A549 (cell line): ENCODE data around the gene PSMB7.

Experiments
- CTCF ChIP-seq: fragments of >200 bp; sonication (Bioruptor Twin); formaldehyde crosslinking; IDR thresholded peaks from 3 replicates; pipeline ENCODE4 v1.5.1; 2016
- EP300 ChIP-seq, 2 experiments: fragments of >200 bp; sonication (Bioruptor Twin); formaldehyde crosslinking; IDR thresholded peaks; 2 replicates in 1 of 2; 3 replicates in 1 of 2; pipeline ENCODE4 v1.6.1; 2016 to 2017
- MAX ChIP-seq: IDR thresholded peaks from 2 replicates; pipeline ENCODE4 v1.6.1; 2012
- PHF8 ChIP-seq: fragments of 200-600 bp; sonication (generic); IDR thresholded peaks from 2 replicates; pipeline ENCODE4 v1.6.1; 2016; ENCODE audit warnings: low read depth, mild to moderate bottlenecking, antibody characterized with exemption, moderate library complexity, borderline replicate concordance
- POLR2A ChIP-seq: IDR thresholded peaks from 2 replicates; pipeline ENCODE4 v1.6.1; 2012; ENCODE audit warnings: mild to moderate bottlenecking, low read length
- RARB ChIP-seq: fragments of 250-450 bp; sonication (Bioruptor Pico); IDR thresholded peaks from 2 replicates; pipeline ENCODE4 v1.8.0; 2021; ENCODE audit warnings: mild to moderate bottlenecking, moderate library complexity
- RNF2 ChIP-seq: fragments of 200-600 bp; sonication (generic); IDR thresholded peaks from 2 replicates; pipeline ENCODE4 v1.6.1; 2016; ENCODE audit warnings: low read depth, mild to moderate bottlenecking, antibody characterized with exemption, moderate library complexity, borderline replicate concordance
- TP53 ChIP-seq: fragments of 250-450 bp; sonication (Bioruptor Pico); IDR thresholded peaks from 2 replicates; pipeline ENCODE4 v1.5.0; 2021; ENCODE audit warnings: mild to moderate bottlenecking, moderate library complexity
- TF ChIP-seq, protein P1 (sequence below): fragments of 200-600 bp; sonication (generic); IDR thresholded peaks from 2 replicates; pipeline ENCODE4 v1.6.1; 2016; ENCODE audit warnings: antibody characterized with exemption, mild to moderate bottlenecking, moderate library complexity

- TF ChIP-seq CTCF (no peak), POLR2A (no peak), MAX (no peak), PHF8 (no peak), EP300 (IDR thresholded peaks at IDR 0.05) (no peak), RARB (CRISPR knock-in tag) (no peak), RNF2 (no peak), TP53 (CRISPR knock-in tag) (no peak)
- TF ChIP-seq, protein P1, sequence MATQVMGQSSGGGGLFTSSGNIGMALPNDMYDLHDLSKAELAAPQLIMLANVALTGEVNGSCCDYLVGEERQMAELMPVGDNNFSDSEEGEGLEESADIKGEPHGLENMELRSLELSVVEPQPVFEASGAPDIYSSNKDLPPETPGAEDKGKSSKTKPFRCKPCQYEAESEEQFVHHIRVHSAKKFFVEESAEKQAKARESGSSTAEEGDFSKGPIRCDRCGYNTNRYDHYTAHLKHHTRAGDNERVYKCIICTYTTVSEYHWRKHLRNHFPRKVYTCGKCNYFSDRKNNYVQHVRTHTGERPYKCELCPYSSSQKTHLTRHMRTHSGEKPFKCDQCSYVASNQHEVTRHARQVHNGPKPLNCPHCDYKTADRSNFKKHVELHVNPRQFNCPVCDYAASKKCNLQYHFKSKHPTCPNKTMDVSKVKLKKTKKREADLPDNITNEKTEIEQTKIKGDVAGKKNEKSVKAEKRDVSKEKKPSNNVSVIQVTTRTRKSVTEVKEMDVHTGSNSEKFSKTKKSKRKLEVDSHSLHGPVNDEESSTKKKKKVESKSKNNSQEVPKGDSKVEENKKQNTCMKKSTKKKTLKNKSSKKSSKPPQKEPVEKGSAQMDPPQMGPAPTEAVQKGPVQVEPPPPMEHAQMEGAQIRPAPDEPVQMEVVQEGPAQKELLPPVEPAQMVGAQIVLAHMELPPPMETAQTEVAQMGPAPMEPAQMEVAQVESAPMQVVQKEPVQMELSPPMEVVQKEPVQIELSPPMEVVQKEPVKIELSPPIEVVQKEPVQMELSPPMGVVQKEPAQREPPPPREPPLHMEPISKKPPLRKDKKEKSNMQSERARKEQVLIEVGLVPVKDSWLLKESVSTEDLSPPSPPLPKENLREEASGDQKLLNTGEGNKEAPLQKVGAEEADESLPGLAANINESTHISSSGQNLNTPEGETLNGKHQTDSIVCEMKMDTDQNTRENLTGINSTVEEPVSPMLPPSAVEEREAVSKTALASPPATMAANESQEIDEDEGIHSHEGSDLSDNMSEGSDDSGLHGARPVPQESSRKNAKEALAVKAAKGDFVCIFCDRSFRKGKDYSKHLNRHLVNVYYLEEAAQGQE: no peak
Measured at GRCh38 chr9:124427281-124427680, 12.0 kb upstream of the PSMB7 start.
